OCI-LY7 (cell line): Measurements from ENCODE around the gene DENND4B. TPM values are rescaled to one million over a fixed set of nuclear protein-coding genes. Genes with fewer than 3 reads are reported as not detected.

ENCODE experiments used
- BruUV-seq: library from RNA; stranded (reverse); fragments of 400-500 nt; replicated peaks from 2 replicates; lab custom pipeline; 2021; lab: Mats Ljungman, UMichigan
- CTCF ChIA-PET: fragments of 300-600 bp; sonication (Branson Sonifier 250); formaldehyde crosslinking; loops from one replicate; lab custom pipeline; 2022; ENCODE audit warnings: antibody characterized with exemption; ENCODE audit not compliant: unreplicated experiment; lab: Charles Lee
- POLR2A ChIA-PET: fragments of 300-600 bp; sonication (Branson Sonifier 250); formaldehyde crosslinking; loops from one replicate; lab custom pipeline; 2022; ENCODE audit warnings: antibody characterized with exemption; lab: Charles Lee
- DNase-seq: peaks from one replicate; pipeline ENCODE4 v3.0.0-alpha.2; 2015; ENCODE audit warnings: low spot score
- H2AFZ ChIP-seq: fragments of 200-600 bp; sonication (generic), shearing (Covaris generic); 2 replicates; pipeline ENCODE4 v1.6.1; 2014; ENCODE audit warnings: mild to moderate bottlenecking, antibody characterized with exemption, low read length, moderate library complexity
- H3K27ac ChIP-seq: fragments of 200-600 bp; sonication (generic); 2 replicates; pipeline ENCODE4 v1.5.1; 2014; ENCODE audit warnings: mixed run types, low read depth, mild to moderate bottlenecking, moderate library complexity, low read length, inconsistent platforms; ENCODE audit not compliant: poor library complexity, severe bottlenecking
- H3K36me3 ChIP-seq: fragments of 200-600 bp; sonication (generic); 2 replicates; pipeline ENCODE4 v1.6.1; 2014; ENCODE audit warnings: mild to moderate bottlenecking, antibody characterized with exemption, low read length, moderate library complexity, mixed read lengths; ENCODE audit not compliant: insufficient read depth
- H3K4me1 ChIP-seq: fragments of 200-600 bp; sonication (generic); 2 replicates; pipeline ENCODE4 v1.5.1; 2014; ENCODE audit warnings: mild to moderate bottlenecking, low read length; ENCODE audit not compliant: insufficient read depth, poor library complexity, severe bottlenecking
- H3K4me2 ChIP-seq: fragments of 200-600 bp; sonication (generic); 2 replicates; pipeline ENCODE4 v1.6.1; 2014; ENCODE audit warnings: mild to moderate bottlenecking, low read length
- H3K4me3 ChIP-seq: fragments of 200-600 bp; sonication (generic); 2 replicates; pipeline ENCODE4 v1.5.1; 2014; ENCODE audit warnings: mild to moderate bottlenecking, low read depth, low read length; ENCODE audit not compliant: poor library complexity, severe bottlenecking
- H3K79me2 ChIP-seq: fragments of 200-600 bp; sonication (generic); 2 replicates; pipeline ENCODE4 v1.6.1; 2016; ENCODE audit warnings: low read depth, mild to moderate bottlenecking, low read length, moderate library complexity, mixed read lengths; ENCODE audit not compliant: insufficient read depth
- H3K9me2 ChIP-seq: fragments of 200-600 bp; sonication (generic); 2 replicates; pipeline ENCODE4 v1.6.1; 2016; ENCODE audit warnings: mild to moderate bottlenecking, low read length, mixed read lengths; ENCODE audit not compliant: insufficient read depth
- H3K9me3 ChIP-seq: fragments of 200-600 bp; sonication (generic); 2 replicates; pipeline ENCODE4 v1.6.1; 2014; ENCODE audit warnings: mild to moderate bottlenecking, mixed run types, low read length, mixed read lengths
- H4K20me1 ChIP-seq: fragments of 200-600 bp; sonication (generic); 2 replicates; pipeline ENCODE4 v1.6.1; 2014; ENCODE audit warnings: mild to moderate bottlenecking, antibody characterized with exemption, low read length, moderate library complexity, mixed read lengths; ENCODE audit not compliant: insufficient read depth
- CTCF ChIP-seq: fragments of 200-600 bp; sonication (generic); conservative IDR thresholded peaks from 2 replicates; pipeline ENCODE4 v1.5.1; 2014; ENCODE audit warnings: mild to moderate bottlenecking, antibody characterized with exemption, low read length, moderate library complexity, mixed read lengths
- EZH2phosphoT487 ChIP-seq: fragments of 200-600 bp; sonication (generic); IDR thresholded peaks from 2 replicates; pipeline ENCODE4 v1.6.1; 2018; ENCODE audit warnings: low read depth, borderline replicate concordance, mild to moderate bottlenecking, mixed run types, antibody characterized with exemption, low read length, moderate library complexity, mixed read lengths
- intact Hi-C: fragments of 100-400 bp; cut with micrococcal nuclease; formaldehyde crosslinking; loops from one replicate; pipeline ENCODE4 v1.10.0; 2022; ENCODE audit not compliant: unreplicated experiment
- total RNA-seq, 2 experiments: library from RNA; depleted of rRNA in 1 of 2; stranded (reverse); fragments of >200 nt in 1 of 2; shearing (Covaris generic) in 1 of 2; gene quantifications; 2 replicates each; pipeline ENCODE4 v1.2.3, GENCODE V29; 2014 to 2022

Gene DENND4B
- total RNA-seq, 2 experiments from 2014 or later, result 50.5 to 164 TPM

GRCh38 chr1:153953859-153954365 is 7.4 kb upstream of the DENND4B start:
- Histone ChIP-seq H3K4me2 (no peak overlapping the region), H2AFZ (no peak overlapping the region), H3K9me3 (no peaks in the 10 kb centered on the region), H3K9me2 (no peaks in the 10 kb centered on the region), H3K4me1 (peaks cover 20% of the 10 kb centered on the region), H3K79me2 (peaks cover 43% of the 10 kb centered on the region), H3K36me3 (peaks cover 57% of the 10 kb centered on the region), H4K20me1 (peaks cover 18% of the 10 kb centered on the region), H3K4me3 (no peak overlapping the region), H3K27ac (no peak overlapping the region)
- no TSS peak for BruUV-seq
- intact Hi-C loops, result no loop called here
- POLR2A ChIA-PET, result interaction anchor here (1.5 kb wide), 1 partner anchor 10 kb away, joined by 3 read pairs; no protein-coding TSS in a partner anchor
- DNase-seq, result no peak
- CTCF ChIA-PET, result no interaction called here
- TF ChIP-seq CTCF, result no peak
- TF ChIP-seq EZH2phosphoT487, result no peak

- peaks cover 78% of the 10 kb centered on the region for H3K36me3 ChIP-seq
Observed at GRCh38 chr1:153951801-153952200, 5.3 kb upstream of the DENND4B start.

More at GRCh38 chr1:153951801-153952200, 5.3 kb upstream of the DENND4B start:
- Histone ChIP-seq H3K9me3 (no peaks in the 10 kb centered on the region), H3K4me3 (no peak overlapping the region), H3K79me2 (peaks cover 30% of the 10 kb centered on the region), H2AFZ (no peak overlapping the region), H3K9me2 (no peaks in the 10 kb centered on the region), H3K4me1 (peaks cover 32% of the 10 kb centered on the region), H3K4me2 (no peak overlapping the region), H3K27ac (no peak overlapping the region), H4K20me1 (peaks cover 18% of the 10 kb centered on the region)
- no peak for DNase-seq
- ChIA-PET POLR2A (no interaction called here), CTCF (no interaction called here)
- TF ChIP-seq EZH2phosphoT487 (no peak), CTCF (no peak)
- intact Hi-C loops, result no loop called here
- BruUV-seq, result no TSS peak
